Liver (tissue), 3 donors: Measurements from ENCODE around the gene RBM15.

Experiments
- HNF4G ChIP-seq: IDR thresholded peaks from 2 replicates; pipeline ENCODE4 v1.6.1; 2016; ENCODE audit warnings: antibody characterized with exemption
- JUND ChIP-seq, 2 donors: IDR thresholded peaks; 2 replicates each; pipeline ENCODE4 v1.6.1; 2016; ENCODE audit warnings: antibody characterized with exemption in 2 of 2
- TF ChIP-seq, protein P1 (sequence below): fragments of 150-350 bp; IDR thresholded peaks from 2 replicates; pipeline ENCODE4 v1.5.1; 2017; ENCODE audit warnings: improper control_type of control experiment, low read depth, low read length; ENCODE audit not compliant: missing input control
- TF ChIP-seq, protein P2 (sequence below): IDR thresholded peaks from 2 replicates; pipeline ENCODE4 v1.6.1; 2016; ENCODE audit warnings: antibody characterized with exemption, mild to moderate bottlenecking
- donor health status: healthy.
- donor health status: healthy.

DNA sequence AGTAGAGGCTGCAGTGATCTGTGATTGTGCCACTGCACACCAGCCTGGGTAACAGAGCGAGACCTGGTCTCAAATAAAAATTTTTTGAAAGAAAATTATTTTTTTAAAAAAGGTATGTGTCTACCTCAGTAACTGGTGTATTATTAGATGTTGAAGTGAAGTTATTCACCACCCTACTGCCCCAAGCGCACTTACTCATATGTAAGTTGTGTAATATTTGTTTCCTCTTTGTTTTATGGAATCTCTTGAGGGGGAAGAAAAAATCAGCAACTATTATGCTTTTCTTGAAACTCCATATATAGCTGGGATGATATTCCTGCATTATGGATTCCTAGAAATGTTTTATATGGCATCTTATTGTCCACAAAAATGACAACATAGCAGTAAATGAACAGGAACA lies 21.3 kb downstream of the RBM15 start:
- TF ChIP-seq, protein P1, sequence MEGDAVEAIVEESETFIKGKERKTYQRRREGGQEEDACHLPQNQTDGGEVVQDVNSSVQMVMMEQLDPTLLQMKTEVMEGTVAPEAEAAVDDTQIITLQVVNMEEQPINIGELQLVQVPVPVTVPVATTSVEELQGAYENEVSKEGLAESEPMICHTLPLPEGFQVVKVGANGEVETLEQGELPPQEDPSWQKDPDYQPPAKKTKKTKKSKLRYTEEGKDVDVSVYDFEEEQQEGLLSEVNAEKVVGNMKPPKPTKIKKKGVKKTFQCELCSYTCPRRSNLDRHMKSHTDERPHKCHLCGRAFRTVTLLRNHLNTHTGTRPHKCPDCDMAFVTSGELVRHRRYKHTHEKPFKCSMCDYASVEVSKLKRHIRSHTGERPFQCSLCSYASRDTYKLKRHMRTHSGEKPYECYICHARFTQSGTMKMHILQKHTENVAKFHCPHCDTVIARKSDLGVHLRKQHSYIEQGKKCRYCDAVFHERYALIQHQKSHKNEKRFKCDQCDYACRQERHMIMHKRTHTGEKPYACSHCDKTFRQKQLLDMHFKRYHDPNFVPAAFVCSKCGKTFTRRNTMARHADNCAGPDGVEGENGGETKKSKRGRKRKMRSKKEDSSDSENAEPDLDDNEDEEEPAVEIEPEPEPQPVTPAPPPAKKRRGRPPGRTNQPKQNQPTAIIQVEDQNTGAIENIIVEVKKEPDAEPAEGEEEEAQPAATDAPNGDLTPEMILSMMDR = no peak
- TF ChIP-seq, protein P2, sequence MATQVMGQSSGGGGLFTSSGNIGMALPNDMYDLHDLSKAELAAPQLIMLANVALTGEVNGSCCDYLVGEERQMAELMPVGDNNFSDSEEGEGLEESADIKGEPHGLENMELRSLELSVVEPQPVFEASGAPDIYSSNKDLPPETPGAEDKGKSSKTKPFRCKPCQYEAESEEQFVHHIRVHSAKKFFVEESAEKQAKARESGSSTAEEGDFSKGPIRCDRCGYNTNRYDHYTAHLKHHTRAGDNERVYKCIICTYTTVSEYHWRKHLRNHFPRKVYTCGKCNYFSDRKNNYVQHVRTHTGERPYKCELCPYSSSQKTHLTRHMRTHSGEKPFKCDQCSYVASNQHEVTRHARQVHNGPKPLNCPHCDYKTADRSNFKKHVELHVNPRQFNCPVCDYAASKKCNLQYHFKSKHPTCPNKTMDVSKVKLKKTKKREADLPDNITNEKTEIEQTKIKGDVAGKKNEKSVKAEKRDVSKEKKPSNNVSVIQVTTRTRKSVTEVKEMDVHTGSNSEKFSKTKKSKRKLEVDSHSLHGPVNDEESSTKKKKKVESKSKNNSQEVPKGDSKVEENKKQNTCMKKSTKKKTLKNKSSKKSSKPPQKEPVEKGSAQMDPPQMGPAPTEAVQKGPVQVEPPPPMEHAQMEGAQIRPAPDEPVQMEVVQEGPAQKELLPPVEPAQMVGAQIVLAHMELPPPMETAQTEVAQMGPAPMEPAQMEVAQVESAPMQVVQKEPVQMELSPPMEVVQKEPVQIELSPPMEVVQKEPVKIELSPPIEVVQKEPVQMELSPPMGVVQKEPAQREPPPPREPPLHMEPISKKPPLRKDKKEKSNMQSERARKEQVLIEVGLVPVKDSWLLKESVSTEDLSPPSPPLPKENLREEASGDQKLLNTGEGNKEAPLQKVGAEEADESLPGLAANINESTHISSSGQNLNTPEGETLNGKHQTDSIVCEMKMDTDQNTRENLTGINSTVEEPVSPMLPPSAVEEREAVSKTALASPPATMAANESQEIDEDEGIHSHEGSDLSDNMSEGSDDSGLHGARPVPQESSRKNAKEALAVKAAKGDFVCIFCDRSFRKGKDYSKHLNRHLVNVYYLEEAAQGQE = no peak
- TF ChIP-seq JUND (IDR thresholded peaks at IDR 0.05) (no peak), HNF4G (no peak)
